PFSK-1 (cell line): ENCODE results near the gene KLF6.

ENCODE experiments used
- FOXP2 ChIP-seq: optimal IDR thresholded peaks from 2 replicates; pipeline ENCODE3; 2011; ENCODE audit warnings: borderline replicate concordance, control low read depth, inconsistent platforms; ENCODE audit not compliant: insufficient read depth; ENCODE audit errors: extremely low read length, extremely low read depth
- POLR2AphosphoS5 ChIP-seq: IDR thresholded peaks from 2 replicates; pipeline ENCODE4 v1.6.1; 2012; ENCODE audit warnings: low read depth, mild to moderate bottlenecking, control low read depth, low read length, moderate library complexity
- SIN3A ChIP-seq: IDR thresholded peaks from 2 replicates; pipeline ENCODE4 v1.6.1; 2012; ENCODE audit warnings: mild to moderate bottlenecking, low read length, moderate library complexity, borderline replicate concordance; ENCODE audit not compliant: insufficient read depth
- TAF1 ChIP-seq: IDR thresholded peaks from 2 replicates; pipeline ENCODE4 v1.6.1; 2012; ENCODE audit warnings: low read length, control low read depth, borderline replicate concordance; ENCODE audit not compliant: insufficient read depth
- TF ChIP-seq, protein P1 (sequence below), 2 experiments: IDR thresholded peaks; 2 replicates each; pipeline versions ENCODE4 v1.6.1 to v1.8.0; 2011 to 2012; ENCODE audit warnings: low read depth in 2 of 2, low read length in 2 of 2, control low read depth in 1 of 2, inconsistent platforms in 1 of 2, mild to moderate bottlenecking in 1 of 2, moderate library complexity in 1 of 2; ENCODE audit not compliant: insufficient read depth in 1 of 2

The KLF6 gene

DNA sequence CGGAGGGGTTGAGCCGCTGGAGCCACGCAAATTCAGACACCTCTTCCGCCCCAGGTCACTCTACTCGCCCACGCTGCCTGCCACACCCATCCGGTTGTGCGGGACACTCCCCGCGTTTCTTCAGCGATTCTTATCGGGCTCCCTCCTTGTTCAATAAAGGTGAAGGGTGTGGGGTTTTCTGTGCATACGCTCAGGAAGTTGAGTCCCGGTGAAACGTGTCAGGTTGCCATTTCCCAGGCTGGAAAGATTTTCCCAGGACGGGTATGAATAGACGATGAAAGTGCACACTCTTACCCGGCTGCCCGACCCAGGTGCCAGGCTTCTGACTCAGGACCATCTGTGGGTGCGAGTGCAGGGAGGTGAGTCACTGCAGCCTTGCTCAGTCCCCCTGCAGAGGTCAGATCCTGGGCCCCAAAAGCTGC is 22.0 kb downstream of the KLF6 start:
- no peak for TF ChIP-seq POLR2AphosphoS5
- no peak for TF ChIP-seq FOXP2
- TF ChIP-seq SIN3A = no peak

DNA sequence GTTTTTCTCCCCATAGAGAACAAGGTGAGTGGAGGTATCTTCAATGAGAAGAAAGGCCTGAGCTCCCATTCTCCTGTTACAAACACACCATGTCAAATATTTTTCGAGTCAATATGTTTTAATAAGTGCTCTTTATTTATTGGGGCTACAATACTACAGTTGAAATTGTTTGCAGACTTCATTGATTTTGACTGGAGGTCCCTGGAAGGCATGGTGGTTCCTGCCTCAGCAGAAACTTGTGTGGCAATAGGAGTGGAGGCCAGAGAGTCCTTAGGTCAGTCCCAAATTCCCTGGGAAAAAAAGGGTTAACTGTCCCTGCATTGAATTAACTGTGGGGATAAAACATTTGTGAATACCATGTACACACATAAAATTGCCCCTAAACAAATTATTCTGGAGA is 22.7 kb downstream of the KLF6 start:
- no peak for TF ChIP-seq POLR2AphosphoS5
- no peak for TF ChIP-seq TAF1
- TF ChIP-seq, protein P1, sequence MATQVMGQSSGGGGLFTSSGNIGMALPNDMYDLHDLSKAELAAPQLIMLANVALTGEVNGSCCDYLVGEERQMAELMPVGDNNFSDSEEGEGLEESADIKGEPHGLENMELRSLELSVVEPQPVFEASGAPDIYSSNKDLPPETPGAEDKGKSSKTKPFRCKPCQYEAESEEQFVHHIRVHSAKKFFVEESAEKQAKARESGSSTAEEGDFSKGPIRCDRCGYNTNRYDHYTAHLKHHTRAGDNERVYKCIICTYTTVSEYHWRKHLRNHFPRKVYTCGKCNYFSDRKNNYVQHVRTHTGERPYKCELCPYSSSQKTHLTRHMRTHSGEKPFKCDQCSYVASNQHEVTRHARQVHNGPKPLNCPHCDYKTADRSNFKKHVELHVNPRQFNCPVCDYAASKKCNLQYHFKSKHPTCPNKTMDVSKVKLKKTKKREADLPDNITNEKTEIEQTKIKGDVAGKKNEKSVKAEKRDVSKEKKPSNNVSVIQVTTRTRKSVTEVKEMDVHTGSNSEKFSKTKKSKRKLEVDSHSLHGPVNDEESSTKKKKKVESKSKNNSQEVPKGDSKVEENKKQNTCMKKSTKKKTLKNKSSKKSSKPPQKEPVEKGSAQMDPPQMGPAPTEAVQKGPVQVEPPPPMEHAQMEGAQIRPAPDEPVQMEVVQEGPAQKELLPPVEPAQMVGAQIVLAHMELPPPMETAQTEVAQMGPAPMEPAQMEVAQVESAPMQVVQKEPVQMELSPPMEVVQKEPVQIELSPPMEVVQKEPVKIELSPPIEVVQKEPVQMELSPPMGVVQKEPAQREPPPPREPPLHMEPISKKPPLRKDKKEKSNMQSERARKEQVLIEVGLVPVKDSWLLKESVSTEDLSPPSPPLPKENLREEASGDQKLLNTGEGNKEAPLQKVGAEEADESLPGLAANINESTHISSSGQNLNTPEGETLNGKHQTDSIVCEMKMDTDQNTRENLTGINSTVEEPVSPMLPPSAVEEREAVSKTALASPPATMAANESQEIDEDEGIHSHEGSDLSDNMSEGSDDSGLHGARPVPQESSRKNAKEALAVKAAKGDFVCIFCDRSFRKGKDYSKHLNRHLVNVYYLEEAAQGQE (IDR thresholded peaks at IDR 0.05; ENCODE audit: insufficient read depth in 1 of 2, low read depth in 2 of 2, low read length in 2 of 2) = no peak
- TF ChIP-seq FOXP2 = no peak
- TF ChIP-seq SIN3A = no peak

DNA sequence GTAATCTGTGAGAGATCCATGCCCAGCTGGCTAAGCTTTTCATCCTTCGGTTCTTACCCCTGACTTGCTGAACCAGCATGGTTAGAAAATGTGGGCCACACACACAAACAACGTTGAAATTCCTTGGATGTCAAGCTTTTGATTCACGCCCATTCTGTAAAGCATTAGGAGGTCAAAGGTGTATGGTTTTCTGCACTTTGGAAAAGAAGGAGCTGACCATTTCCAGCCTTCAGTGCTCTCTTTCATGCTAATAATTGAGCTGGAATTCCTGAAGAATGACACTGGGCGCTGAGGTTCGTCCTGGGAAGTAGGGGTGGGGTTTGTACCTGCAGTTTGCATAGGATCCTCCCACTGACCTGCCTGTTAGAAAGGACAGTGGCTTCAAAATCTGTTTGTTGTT is 23.1 kb downstream of the KLF6 start:
- TF ChIP-seq SIN3A (no peak), TAF1 (no peak), POLR2AphosphoS5 (no peak), FOXP2 (no peak)
- TF ChIP-seq, protein P1 (IDR thresholded peaks at IDR 0.05; ENCODE audit: insufficient read depth in 1 of 2, low read depth in 2 of 2, low read length in 2 of 2) = no peak

DNA sequence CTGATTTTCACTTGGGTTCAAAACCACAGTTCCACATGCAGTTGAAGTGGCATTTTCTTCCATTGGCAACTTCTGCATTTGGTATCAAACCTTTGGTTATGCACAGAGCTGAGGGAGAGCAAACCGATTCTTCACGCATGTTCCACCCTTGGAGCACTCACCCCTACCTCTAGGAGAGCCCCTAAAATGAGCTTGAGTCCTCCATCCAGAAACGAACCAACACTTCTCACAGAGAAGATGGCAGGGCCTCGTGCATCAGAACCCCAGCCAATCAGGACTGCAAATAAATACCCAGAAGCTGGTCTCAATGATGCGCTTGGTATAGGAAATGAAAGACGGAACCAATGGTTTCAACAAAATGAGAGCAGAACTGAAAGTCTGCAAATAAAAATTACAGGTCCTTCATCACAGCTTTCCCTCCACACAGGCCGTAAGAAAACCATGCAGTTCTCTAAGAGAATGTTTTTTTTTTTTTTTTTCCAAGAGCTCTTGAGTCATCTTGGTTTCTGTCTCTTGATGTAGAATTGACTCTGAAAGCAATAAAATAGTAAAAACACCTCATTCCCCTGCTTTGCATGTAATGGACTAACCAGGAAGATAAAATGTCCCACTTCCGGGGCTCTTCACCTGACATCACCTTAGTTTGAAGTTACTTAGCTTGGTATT is 23.9 kb downstream of the KLF6 start:
- TF ChIP-seq POLR2AphosphoS5 (no peak), FOXP2 (no peak), TAF1 (no peak), SIN3A (no peak)
- TF ChIP-seq, protein P1 (IDR thresholded peaks at IDR 0.05; ENCODE audit: insufficient read depth in 1 of 2, low read depth in 2 of 2, low read length in 2 of 2) = no peak

GRCh38 chr10:3760083-3760482 is 24.9 kb downstream of the KLF6 start:
- no peak for TF ChIP-seq POLR2AphosphoS5
- TF ChIP-seq, protein P1 (IDR thresholded peaks at IDR 0.05; ENCODE audit: insufficient read depth in 1 of 2, low read depth in 2 of 2, low read length in 2 of 2) = no peak
- no peak for TF ChIP-seq SIN3A
- TF ChIP-seq TAF1 = no peak
- no peak for TF ChIP-seq FOXP2
